GM03348 (cell line): Measurements from ENCODE around the gene CAMTA2.

ENCODE experiments used
- DNase-seq: peaks from one replicate; pipeline ENCODE4 v3.0.0; 2012; ENCODE audit warnings: low spot score

Gene CAMTA2

DNA sequence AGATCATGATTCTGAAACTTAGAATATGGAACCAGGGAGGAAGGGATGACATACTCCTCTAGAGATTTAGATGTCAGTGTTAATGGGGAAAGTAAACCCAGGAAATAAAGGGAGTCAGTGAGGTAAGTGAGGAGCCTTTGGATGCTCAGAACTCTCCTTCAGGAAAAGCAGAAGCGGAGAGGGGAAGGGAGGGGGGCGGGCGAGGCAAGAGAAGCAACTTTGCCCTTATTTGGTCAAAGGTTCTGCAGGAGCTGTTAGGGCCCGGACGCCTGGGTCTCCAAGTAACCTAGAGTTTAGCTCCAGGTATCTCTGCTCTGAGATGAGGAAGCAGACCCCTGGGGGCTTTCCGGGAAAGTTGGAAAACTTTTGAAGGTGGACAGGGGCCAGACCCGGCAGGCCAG lies 40.5 kb downstream of the CAMTA2 start:
- DNase-seq, result no peak

DNA sequence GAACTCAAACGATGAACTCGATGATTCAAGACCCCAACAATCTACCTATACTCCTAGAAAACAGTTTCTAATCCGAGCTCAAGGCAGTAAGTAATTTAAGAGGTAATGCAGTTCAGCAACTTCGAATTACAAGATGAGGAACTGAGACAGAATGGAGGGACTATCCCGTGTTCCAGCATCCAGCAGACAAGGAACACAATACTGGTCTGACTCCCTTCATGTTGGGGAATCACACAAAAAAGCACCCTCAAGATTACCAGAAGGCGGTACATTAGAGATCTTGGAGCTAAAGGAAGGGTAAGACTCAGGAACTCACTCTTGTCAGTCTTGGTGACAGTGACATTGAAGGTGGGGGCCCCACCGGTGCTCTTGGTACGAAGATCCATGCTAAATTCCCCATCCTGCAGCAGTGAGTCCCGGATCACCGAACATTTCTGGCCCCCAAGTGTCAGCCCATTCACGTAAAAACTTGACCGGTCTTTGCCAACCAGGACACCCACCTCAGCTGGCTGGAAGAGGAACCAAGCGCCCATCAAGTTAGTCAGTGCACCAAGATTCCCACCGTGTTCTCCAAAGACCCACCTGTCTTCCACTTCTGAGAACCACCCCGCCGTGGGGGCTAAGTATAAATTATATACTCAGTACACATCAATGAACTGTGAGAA lies 41.0 kb downstream of the CAMTA2 start:
- DNase-seq, result no peak

DNA sequence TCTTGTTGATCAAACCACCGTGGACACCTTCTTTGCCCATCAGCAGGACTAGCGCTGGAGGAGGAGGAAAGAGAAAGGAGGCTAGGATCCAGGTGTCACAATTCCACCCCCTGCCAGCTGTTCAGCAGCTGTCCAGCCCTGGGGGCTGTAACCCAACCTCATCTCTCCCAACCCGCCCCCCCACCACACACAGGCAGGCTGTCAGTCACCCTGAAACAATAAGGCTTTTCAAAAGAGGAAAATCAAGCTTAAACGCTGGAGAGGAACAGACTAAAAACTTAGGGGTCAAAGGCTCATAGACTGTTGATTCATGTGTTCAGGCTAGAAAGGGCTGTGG lies 41.6 kb downstream of the CAMTA2 start:
- DNase-seq, result no peak

DNA sequence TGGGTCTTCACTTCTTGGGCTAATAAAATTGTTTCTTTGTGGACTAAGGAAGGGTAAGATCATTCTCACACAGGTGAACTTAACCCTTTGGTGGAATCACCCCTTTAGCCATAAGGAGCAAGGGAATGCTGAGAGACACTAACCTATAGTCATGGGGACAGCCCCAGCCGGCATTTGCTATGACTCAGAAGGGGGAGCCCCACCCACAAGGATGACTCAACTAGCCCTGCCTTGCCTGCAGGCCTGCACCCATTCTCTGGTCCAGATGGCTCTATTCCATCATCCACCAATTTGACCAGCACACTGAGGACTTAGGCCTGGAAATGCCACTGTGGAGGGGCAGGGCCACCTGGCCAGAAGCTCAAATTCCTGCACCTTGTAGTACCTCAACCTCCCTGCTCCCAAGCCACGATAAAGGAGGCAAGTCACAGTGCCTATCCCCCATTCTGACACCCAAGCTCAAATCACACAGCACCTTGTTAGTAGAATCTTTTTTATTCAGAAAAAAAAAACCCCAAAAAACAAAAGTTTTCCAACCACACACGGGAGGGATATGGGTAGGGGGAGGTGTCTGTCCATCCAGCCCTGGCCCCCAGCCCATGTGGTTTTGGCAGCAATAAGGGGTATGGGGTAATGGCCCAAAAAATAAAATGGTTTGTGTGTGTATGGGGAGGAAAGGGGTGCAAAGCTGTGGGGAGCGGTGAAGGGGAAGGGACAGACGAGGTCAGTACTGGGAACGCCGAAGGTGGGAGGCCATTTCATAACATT lies 42.1 kb downstream of the CAMTA2 start:
- peak; percentile 92 for DNase-seq

DNA sequence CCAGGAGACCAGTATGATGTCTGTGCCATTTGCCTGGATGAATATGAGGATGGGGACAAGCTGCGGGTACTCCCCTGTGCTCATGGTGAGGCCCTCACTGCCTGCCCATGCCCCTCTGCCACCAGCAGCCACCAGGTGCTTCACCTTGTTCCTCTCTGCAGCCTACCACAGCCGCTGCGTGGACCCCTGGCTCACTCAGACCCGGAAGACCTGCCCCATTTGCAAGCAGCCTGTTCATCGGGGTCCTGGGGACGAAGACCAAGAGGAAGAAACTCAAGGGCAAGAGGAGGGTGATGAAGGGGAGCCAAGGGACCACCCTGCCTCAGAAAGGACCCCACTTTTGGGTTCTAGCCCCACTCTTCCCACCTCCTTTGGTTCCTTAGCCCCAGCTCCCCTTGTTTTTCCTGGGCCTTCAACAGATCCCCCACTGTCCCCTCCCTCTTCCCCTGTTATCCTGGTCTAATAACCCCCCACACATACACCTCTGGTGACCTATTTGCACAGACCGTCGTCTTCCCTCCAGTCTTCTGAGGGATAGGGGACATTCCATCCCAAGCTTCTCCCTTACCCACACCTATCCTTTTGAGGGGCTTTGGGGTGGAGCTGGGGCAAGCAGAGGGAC lies 42.8 kb downstream of the CAMTA2 start:
- DNase-seq, result no peak

DNA sequence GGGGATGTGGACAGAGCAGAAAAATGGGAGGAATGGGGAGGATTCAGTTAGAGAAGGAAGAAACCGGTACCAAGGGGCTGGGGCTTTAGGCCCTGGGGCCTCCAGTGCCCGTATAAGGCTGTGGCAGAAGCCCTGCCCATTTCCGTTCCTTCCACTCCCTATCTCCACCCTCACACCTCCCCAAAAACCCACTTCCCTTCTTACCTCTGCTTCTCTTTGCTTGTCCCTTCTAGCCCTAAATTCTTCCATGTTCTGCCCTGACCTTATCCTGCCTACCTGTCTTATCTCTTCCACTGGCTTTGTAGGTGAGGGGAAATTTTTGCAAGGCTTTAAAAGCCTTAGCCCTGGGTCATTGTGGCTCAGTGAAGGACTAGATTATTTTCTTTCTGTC lies 43.3 kb downstream of the CAMTA2 start:
- no peak for DNase-seq

DNA sequence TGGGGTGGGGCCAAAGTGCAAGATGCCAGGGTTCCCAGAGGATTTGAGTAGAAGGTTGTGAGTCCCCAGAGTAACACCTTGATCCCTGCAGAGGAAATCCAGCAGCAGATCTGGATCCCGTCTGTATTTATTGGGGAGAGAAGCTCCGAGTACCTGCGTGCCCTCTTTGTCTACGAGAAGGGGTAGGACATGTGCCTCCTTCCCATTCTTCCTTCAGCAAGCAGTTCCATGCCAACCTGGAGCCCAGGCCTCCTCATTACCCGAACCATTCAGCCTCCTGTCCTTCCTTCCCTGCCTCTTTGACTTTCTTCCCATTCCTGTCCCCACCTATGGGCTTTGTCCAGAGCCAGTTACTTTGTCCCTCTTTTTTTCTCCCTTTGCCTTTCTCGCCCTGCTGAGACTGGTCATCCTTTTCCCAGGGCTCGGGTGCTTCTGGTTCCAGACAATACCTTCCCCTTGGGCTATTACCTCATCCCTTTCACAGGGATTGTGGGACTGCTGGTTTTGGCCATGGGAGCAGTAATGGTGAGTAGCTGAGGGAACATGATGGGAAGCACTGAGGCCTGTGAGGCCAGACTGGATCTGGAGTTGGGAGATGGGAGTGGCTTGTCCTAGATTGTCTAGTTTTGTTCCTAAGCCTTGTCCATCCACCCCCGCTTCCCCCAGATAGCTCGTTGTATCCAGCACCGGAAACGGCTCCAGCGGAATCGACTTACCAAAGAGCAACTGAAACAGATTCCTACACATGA lies 44.5 kb downstream of the CAMTA2 start:
- DNase-seq, result no peak

DNA sequence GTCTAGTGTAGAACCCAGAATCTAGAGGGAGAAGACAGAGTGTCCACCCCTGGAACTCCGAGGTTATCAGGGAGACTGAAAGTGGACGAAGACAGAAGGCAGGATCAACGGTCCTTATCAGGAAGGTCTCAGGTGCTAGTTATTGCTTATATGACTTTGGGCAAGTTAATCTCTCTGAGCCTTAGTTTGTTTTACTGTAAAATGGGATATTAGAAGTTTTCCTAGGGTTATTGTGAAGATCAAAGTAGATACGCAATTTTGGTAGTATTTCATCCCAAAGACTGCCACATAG lies 46.2 kb downstream of the CAMTA2 start:
- no peak for DNase-seq

DNA sequence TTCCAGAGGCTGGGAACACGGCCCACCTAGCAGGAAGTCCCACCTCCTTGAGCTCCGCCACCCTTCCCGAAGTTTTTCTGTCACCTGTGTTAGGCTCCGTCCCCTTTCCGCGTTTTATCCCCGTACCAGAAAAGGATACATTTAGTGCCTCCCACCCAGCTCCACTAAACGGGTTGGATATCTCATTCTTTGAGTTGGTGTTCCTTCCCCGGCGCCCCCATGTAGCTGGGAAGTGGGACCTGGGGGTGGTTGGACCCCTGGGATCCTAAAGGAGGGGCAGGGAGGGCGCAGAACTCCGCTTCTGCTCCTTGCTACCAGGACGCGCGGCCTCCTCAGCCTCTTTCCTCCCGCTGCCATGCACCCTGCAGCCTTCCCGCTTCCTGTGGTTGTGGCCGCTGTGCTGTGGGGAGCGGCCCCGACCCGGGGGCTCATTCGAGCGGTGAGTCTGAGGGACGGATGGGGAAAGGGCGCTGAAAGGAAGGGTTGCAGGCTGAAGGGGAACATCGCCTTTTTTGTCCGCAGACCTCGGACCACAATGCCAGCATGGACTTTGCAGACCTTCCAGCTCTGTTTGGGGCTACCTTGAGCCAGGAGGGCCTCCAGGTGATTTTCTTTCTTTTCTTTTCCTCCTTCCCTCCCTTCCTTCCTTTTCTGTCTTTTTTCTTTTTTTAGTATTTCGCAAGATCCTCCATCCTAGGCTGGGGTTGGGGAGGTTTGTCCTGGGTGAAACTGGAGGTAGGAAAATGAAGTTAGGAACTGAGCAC lies 46.7 kb downstream of the CAMTA2 start:
- peak; percentile 82 for DNase-seq

DNA sequence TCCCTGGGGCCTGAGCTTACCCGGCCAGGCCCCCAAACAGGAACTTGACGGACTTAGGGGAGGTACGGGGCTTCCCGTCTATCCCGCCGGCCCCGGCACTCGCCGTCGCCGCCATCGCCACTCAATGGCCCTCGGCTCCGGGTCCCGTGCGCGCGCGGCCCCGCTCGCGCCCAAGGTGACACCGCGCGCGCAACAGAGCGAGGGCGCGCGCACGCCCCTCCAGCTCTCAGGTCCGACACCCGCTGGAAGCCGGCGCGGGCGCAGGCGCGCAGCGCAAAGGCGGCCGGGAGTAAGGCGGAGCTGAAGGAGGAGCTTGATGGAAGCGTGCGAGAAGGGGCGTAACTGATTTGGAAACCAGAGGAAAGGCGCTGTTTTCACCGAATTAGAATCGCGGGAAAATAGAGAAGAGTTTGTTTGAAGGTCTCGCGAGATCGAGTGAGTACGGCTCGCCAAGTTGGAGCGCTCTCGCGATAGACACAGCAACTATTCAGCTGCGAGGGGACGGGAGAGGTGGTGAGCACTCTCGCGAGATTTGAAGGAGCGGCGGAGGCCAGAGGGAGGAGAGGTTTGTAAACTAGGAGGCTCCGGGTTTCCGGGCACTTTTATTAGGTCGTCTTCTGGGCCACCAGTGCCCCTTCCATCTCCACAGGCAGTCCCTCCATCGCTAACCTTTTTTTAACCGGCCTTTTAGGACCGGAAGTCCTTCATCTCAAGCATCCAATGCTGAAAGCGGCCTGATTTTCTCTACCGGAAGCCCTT lies 47.5 kb downstream of the CAMTA2 start, which contains the start of the genes RNF167 and SLC25A11:
TSS of gene RNF167 (plus strand) at position 473 of the 759 bp plus-strand sequence. CDS start 642 bp downstream, outside the sequence.
TSS of gene SLC25A11 (minus strand) at position 251 of the 759 bp plus-strand sequence. CDS start at position 115, 136 bp downstream.
- DNase-seq, result peak; percentile 98

DNA sequence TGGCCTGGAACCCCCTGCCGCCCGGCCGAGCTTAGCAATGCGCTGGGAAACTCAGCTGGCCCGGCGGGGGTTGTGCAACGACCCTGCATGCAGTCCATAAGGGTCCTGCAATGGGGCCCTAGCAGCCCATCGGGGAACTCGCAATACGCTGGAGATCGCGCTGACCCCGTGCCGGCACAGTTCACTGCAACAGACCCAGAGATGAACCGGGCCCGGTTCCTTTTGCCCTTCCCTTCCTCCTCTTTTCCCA lies 48.0 kb downstream of the CAMTA2 start:
- DNase-seq, result no peak

DNA sequence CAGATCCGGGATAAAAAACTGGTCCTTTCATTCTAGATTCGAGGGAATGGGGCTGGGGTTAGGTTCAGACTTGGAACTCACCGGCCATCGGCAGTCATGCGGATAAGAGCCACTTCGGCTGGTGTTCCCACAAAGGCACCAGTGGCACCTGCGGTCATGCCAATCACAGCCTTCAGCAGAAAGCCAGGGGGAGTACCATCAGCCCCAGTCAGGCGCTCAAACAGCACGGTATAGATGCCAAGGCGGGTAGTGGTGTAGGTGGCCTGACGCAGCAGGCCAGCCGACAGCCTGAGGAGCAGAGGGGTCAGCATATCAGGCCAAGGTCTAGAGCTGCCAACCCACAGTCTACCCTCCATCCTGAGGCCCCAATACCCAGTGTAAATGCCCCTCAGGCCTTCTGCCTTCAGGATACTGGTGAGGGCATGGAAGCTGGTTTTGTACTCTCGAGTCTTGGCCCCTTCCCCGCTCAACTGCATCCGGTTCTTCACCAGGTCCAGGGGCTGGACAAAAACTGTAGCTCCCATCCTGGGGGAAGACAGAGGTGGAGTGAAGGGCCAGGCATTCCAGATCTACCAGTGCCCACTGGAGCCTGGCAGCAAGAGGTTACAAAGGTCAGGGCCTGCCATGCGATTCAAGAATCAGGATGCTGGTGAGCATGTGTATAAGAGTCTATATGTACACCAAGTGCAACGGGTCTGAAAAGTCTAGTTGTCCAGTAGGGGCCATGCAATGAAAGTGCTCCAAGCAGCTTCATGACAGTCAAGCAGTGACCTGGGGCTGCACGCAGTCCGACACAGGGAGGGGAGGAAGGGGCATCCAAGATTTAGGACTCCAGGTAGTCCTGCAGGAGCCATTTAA lies 48.6 kb downstream of the CAMTA2 start:
- no peak for DNase-seq

DNA sequence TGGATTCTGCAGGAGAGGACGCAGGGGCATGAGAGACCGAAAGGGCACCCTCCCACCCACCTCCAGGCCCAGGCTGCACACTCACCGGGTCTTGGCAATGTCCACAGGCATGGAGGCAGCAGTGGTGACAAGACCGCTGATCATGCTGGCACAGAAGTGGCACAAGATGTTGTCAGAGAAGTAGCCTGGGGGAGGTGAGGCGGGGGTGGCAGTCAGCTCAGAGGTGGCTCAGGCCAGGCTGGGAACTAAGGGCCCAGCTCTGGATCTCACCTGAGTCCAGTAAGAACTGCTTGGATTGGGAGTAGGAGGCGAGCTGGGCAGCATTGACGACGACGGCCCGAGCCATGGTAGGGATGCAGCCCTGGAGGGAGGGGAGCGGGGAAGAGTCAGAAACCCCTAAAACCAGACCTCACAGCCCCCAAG lies 49.4 kb downstream of the CAMTA2 start:
- no peak for DNase-seq

DNA sequence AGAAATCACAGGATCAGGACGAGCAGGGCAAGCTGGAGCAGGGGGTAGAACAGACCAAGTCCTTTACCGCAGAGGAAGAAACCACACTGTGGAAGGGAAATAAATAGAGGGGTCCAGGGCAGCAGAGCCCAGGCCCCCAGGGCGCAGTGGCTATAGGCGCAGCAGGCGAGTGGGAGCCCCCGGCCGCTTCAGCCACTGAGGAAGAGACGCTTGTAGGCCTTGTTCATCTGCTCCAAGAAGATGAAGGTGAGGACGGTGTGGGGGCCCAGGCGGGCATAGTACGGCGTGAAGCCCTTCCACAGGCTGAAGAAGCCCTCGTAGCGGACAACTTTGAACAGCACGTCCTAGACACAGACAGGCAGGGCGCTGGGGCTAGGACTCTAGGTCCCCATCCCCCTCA lies 49.9 kb downstream of the CAMTA2 start:
- no peak for DNase-seq

DNA sequence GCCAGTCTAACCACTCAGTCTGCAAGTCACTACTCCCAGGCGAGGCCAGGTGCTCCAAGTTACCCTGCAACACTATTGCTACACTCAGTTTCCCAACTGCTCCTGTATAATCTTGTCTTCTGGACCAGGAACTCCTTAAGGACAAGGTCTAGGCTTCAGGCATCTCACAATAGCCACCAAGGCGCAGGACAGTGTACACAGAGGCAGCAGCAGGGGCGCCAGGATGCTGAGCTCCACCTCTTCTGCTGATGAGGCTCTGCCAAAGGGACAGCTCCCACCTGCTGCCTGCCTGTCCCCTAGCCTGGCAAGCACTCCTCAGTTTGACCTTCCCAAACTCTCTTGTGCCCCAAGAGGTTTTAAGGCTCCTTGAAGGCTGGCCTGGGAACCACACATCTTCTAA lies 51.0 kb downstream of the CAMTA2 start:
- DNase-seq, result no peak

DNA sequence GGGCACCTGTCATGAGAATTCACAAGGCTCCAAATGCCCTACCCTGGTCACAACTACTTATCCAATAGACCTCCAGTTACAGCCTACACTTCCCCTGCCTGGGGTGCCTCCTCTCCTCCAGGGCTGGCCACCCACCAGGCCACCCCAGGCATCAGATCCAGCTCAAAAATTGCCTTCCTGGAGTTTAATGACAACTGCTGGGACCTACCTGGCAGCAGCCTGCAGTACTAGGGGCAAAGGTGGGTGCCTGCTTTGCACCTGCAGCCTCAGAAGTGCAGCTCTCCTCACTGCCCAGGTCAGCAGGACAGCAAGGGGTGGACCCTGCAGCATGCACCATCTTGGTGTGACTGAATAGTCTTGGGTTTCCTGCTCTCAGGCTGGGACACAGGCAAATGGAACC lies 51.8 kb downstream of the CAMTA2 start:
- no peak for DNase-seq

DNA sequence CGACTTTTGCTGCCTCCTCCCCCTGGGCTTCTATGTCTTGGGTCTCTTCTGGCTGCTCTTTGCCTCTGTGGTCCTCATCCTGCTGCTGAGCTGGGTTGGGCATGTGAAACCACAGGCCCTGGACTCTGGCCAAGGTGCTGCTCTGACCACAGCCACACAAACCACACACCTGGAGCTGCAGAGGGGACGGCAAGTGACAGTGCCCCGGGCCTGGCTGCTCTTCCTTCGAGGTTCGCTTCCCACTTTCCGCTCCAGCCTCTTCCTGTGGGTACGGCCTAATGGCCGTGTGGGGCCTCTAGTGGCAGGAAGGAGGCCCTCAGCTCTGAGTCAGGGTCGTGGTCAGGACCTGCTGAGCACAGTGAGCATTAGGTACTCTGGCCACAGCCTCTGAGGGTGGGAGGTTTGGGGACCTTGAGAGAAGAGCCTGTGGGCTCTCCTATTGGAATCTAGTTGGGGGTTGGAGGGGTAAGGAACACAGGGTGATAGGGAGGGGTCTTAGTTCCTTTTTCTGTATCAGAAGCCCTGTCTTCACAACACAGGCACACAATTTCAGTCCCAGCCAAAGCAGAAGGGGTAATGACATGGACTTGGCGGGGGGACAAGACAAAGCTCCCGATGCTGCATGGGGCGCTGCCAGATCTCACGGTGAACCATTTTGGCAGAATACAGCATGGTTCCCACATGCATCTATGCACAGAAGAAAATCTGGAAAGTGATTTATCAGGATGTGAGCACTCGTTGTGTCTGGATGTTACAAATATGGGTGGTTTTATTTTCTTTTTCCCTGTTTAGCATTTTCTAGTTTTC lies 53.1 kb downstream of the CAMTA2 start:
- peak; percentile 60 for DNase-seq

DNA sequence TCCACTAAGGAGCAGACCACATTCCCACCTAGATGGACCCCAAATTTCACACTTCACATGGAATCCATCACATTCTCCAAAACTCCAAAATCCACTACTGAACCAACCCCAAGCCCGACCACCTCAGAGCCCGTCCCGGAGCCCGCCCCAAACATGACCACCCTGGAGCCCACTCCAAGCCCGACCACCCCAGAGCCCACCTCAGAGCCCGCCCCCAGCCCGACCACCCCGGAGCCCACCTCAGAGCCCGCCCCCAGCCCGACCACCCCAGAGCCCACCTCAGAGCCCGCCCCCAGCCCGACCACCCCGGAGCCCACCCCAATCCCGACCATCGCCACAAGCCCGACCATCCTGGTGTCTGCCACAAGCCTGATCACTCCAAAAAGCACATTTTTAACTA lies 53.8 kb downstream of the CAMTA2 start:
- DNase-seq, result no peak

DNA sequence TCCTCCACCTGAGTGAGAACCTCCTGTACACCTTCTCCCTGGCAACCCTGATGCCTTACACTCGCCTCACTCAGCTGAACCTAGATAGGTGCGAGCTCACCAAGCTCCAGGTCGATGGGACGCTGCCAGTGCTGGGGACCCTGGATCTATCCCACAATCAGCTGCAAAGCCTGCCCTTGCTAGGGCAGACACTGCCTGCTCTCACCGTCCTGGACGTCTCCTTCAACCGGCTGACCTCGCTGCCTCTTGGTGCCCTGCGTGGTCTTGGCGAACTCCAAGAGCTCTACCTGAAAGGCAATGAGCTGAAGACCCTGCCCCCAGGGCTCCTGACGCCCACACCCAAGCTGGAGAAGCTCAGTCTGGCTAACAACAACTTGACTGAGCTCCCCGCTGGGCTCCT lies 54.7 kb downstream of the CAMTA2 start:
- no peak for DNase-seq

DNA sequence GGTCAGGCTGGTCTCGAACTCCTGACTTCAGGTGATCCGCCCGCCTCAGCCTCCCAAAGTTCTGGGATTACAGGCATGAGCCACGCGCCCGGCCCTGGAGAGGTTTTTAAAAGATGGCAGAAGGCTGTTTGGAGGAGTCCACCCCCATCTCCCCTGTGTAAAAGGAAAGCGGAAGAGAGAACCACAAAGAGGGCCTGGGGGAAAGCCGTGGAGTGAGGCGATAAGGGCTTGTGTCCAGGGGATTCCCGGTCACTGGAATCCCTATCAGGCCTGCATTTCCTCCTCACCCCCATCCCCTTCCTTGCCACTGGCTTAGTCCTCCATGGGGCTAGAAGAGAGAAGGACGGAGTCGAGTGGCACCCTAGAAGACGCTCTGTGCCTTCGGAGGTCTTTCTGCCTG lies 55.5 kb downstream of the CAMTA2 start, which contains the start of gene GP1BA:
TSS of gene GP1BA (plus strand) at position 315 of the 400 bp plus-strand sequence. CDS start 328 bp downstream, outside the sequence.
- no peak for DNase-seq
